GM18519 (cell line): ENCODE results near the gene MEGF10.

ENCODE experiments used
- ATAC-seq: cut with Tn5 transposase; IDR thresholded peaks from one replicate; pipeline ENCODE4 v1.9.1; 2021; ENCODE audit warnings: mild to moderate bottlenecking, moderate library complexity; ENCODE audit not compliant: unreplicated experiment, low FRiP score

The MEGF10 gene

GRCh38 chr5:127324756-127325155 is 34.2 kb downstream of the MEGF10 start:
- ATAC-seq: no peak

- ATAC-seq: no peak
Observed at GRCh38 chr5:127326431-127326830, 35.8 kb downstream of the MEGF10 start.

DNA sequence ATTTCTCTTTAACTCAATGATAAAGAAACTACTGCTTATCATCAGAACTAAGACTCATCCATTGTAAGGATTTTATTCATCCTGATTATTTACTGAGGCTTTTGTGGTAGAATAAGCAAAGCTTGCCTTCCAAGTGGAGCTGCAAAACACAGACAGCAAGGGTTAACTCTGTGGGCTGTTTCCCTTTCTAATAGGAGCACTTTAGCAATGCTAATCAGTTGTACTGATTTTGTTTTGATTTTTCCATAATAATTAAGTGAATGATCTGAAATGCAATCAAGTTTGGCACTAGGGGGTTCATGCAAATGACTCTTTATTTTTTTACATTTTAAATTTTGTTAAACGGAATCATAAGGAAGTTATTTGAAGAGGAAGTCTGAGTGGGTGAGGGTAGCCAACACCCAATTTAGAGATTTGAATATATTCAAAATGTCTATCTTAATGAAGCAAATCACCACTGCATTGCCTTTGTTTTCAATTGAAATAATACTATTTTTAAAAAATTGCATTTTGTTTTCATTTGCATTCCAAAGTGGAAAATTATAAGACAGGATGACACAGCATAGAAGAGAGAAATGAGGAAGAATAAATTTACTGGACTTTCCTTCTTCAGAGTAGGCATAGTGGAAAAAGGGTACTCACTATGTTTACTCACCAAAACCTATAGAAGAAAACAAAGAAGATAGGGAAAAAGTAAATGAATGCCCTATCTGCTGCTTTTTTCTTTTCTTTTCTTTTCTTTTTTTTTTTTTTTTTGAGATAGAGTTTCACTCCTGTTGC is 36.6 kb downstream of the MEGF10 start:
- ATAC-seq: no peak

DNA sequence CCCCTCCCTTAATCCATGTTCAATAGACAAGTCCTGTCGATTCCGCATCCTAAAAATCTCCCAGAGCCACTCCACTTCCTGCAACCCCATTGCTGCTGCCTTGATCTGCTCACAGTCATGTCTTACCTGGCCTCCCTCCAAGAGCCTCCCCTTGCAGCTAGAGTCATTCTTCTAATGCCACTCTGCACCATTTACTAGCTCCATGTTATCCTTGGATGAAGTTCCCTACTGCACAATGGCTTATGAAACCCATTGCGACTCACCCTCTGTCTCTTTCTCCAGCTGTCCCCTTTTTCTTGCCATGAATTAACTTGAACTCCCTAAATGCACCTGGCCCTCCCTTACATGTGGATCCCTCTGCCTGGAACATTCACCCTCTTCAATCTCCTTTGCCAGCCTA is 39.5 kb downstream of the MEGF10 start:
- ATAC-seq: no peak

DNA sequence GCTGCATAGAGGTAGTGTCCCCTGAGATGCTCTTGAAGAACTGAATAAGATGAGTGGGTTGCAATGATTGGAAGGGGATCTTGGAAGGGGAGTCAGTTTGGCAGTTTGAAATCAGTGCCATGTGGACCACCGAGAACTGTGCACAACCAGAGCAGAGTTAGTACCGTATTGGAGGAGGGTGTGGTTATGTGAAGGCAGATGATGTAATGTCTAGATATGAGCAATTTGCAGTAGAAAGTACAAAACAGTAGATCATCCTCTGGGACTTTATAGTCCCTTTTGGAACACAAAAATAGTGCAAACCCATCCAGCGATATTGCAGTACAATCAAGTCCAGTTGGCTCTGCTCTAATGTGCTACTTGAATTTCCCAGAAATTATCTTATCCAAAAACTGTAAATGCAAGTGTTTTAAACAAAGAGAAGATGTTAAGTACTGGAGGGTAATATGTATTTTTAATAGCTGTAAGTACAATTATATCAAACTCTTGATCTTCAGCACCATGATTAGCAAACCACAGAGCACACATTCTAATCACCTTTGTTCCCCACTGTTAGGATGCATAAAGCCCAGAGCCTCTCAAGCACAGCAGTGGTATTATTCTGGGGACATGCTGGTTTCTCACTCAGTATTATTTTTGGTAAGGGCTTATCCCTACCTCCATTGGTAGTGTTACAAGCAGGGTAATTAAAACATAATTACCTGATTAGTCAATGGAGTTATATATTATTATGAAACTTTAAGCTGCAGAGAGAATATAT is 41.5 kb downstream of the MEGF10 start:
- ATAC-seq: no peak

GRCh38 chr5:127333483-127333882 is 42.9 kb downstream of the MEGF10 start:
- no peak for ATAC-seq

DNA sequence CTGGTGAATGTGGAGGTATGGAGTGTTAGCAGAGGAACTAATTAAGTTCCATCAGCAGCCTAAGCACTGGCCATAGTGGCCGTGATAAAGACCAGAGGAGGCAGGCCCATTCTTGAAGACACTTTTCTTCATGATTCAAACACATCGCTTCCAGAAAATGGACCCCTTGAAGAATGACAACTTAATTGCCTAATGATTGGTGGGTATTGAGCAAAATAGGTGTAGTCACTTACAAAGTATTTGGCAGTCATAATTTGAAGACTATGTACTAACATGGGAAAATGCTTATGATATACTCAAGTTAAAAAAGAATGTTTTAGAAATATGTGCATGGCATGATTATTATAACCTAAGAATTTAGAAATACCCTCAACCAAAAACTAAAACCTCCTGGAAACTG is 44.8 kb downstream of the MEGF10 start:
- ATAC-seq: no peak

GRCh38 chr5:127337876-127338275 is 47.3 kb downstream of the MEGF10 start:
- no peak for ATAC-seq

GRCh38 chr5:127338501-127338900 is 47.9 kb downstream of the MEGF10 start:
- ATAC-seq: no peak

DNA sequence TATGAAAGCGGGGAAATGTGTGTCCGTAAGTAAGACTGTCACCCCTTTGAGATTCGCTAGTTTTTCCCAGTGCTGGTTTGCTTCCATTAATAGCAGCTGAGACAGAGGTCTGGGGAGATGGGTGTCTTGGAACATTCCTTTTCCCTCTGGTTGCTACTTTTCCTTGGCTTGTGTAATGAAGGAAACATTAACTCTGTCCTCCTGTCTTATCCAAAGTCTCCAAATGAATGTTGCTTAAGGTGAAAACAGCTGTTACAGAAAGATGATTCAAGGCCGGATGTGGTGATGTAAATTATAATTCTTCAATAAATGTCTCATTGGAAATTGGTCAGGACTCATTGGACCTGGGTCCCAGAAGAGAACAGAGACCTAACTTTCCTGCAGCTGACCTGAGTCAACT is 50.0 kb downstream of the MEGF10 start:
- no peak for ATAC-seq

DNA sequence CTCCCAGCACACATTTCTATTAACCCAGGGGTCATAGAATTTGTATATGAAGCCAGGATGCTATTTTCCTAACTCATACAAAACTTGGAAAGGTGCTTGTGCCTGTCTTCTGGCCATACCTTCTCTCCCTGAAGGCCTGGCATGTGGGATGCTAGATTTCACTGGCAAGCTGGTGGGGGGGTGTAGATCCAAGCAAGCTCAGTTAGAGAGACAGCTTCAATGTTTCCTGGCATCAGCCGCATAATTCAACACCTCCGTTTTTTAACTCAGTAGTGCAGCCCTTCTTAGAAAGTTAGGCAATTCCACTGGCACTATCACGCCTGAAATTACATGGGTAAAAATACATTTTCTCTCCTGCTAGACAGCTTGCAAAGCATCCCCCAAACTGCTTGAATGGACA is 51.8 kb downstream of the MEGF10 start:
- no peak for ATAC-seq

DNA sequence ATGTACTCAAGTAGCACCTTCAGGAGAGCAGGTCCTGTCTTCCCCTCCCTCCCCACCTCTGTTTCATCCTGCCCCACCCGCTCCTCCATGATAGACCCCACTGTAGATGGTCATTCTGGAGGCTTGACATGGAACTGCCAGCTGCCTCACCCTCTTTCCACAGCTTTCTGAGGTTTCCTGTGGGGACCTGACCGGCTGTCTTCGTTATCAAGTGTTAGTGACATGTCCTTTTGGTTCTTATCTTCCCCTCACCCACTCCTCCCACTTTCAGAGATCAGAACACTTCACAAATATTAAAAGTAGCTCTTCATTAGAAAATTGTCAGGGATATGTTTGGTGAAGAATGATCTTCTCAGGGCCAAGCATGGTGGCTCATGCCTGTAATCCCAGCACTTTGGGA is 52.7 kb downstream of the MEGF10 start:
- ATAC-seq: no peak

- no peak for ATAC-seq
Observed at GRCh38 chr5:127343866-127344265, 53.3 kb downstream of the MEGF10 start.

DNA sequence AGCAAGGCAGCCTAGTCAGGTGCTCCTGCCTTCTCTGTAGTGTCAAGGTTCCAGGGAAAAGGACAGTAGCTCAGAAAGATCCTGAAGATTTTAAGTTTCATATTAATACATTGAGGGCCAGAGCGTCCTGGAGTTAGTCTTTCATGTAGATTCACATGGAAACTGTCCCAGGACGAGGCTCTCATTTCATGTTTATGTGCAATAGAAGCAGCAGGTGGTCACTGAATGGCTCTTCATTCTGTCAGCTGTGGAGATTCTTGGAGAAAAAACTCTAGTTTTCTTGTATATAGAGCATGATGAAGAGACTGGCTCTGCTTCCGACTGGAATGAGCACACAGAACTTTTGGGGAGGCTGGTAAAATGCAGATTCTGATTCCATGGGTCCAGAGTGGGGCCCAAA is 54.3 kb downstream of the MEGF10 start:
- ATAC-seq: no peak

- ATAC-seq: no peak
Observed at GRCh38 chr5:127351418-127351817, 60.8 kb downstream of the MEGF10 start.

DNA sequence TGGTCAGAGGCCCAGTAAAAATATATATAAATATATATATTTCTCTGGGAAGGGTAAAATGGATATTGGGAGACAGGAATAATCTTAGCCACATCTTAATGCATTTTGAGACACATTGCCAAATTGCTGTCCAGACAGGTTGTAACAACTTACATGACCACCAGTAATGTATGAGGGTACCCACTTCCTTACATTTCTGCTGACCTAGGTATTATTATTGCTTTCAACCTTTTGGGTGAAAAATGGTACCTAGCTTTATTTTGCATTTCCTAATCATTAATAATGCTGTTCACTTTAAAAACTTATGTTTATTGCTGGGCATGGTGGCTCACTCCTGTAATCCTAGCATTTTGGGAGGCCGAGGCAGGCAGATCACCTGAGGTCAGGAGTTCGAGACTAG is 61.5 kb downstream of the MEGF10 start:
- ATAC-seq: no peak

DNA sequence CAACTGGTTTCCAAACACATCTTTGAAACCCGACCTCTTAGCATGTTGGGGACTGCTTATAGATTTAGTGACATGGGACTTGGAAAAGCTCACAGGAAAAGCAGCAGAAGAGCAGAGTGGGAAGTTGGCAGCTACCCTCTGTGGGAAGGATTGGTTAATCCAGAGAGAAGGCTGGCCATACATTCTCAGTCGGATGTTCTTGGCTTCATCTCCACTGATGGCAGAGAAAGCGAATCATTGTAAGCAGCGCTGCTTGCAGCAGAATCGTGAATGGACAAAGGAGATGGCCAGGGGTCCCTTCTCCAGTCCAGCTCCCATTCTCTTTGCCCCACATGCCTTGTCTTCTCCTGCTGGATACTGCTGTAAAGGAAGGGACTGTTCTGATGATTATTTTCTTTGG is 62.7 kb downstream of the MEGF10 start:
- ATAC-seq: no peak

GRCh38 chr5:127353796-127354195 is 63.2 kb downstream of the MEGF10 start:
- ATAC-seq: no peak

DNA sequence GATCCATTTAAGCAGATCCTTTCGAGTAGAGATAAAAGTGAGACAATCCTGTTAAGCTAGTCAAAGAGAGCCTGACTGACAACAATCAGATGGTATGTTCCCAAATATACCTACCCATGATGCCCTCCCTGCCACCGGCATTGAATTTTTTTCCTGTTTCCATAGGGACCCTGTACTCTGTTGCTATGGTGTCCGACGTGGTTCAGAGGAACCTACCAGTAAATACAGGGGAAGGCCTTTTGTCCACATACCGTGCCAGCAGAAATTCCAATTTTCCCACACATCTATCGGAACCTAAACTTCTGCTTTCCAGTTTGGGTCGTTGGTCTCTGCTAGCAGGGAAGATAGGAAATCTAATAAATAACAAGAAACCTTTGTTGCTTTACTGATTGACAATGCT is 64.7 kb downstream of the MEGF10 start:
- ATAC-seq: no peak

DNA sequence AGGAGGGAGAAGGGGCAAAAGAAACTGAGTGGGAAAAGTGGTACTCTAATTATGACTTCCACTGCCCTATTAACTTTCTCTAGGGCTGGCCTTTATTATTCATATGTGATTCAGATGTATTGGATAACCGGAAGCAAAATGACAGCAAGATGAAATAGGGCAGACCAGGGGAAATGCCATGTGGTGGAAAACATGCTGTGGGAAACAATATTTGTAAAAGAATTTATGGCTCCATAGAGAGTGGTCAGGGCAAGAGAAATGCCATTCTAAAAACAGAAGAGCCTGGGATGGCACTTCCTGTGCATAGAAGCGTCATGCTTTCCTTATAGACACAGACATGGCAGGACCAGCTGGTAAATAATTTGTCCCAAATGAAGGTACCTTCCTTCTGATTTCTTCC is 67.7 kb downstream of the MEGF10 start:
- no peak for ATAC-seq

- no peak for ATAC-seq
Observed at GRCh38 chr5:127358740-127359139, 68.1 kb downstream of the MEGF10 start.

- no peak for ATAC-seq
Observed at GRCh38 chr5:127359502-127359901, 68.9 kb downstream of the MEGF10 start.
